ENCODE results near the gene FGR.

The FGR gene

GRCh38 chr1:27592931-27593677 lies 41.9 kb downstream of the FGR start:
- H3K4me3 ChIP-seq (ENCODE audit: low read depth, low read length) = no peak overlapping the region
- TF ChIP-seq CTCF (IDR thresholded peaks at IDR 0.05; ENCODE audit: low read depth, low read length) = no peak

DNA sequence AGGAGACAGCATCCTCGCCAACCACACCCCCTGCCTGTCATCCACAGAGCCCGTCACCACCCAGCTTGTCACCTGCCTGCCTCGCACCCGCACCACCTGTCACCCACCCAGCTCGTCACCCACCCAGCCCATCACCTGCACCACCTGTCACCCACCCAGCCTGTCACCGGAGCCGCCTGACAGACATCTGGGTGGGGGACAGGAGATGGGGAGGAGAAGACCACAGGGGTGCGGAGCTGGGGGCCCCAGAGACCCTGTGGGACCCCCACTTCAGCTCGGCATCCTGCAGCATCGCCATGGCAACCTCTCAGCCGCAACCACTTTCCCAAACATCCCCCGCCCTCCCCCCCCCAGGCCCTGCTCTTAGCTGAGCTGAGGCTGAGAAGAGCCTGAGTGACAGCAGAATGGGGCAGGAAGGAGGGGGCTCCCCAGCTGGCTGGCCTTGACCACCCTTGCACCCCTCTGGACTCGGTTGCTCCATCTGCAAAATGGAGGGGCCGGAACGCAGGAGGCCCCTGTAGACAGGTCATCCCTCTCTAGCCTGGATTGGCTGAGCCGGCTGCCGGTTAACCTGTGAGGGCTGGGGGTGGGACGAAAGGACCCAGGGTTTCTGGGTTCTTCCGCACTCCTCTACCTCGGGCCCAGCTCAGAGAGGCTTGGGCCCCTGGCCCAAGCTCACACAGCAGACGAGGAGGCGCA lies 42.6 kb downstream of the FGR start:
- no peak overlapping the region for H3K4me3 ChIP-seq (ENCODE audit: low read depth, low read length)
- no peak for TF ChIP-seq CTCF (IDR thresholded peaks at IDR 0.05; ENCODE audit: low read depth, low read length)

- H3K4me3 ChIP-seq (ENCODE audit: low read depth, low read length) = no peak overlapping the region
- TF ChIP-seq CTCF (IDR thresholded peaks at IDR 0.05; ENCODE audit: low read depth, low read length) = no peak
Measured at GRCh38 chr1:27591622-27592021, 43.4 kb downstream of the FGR start.

DNA sequence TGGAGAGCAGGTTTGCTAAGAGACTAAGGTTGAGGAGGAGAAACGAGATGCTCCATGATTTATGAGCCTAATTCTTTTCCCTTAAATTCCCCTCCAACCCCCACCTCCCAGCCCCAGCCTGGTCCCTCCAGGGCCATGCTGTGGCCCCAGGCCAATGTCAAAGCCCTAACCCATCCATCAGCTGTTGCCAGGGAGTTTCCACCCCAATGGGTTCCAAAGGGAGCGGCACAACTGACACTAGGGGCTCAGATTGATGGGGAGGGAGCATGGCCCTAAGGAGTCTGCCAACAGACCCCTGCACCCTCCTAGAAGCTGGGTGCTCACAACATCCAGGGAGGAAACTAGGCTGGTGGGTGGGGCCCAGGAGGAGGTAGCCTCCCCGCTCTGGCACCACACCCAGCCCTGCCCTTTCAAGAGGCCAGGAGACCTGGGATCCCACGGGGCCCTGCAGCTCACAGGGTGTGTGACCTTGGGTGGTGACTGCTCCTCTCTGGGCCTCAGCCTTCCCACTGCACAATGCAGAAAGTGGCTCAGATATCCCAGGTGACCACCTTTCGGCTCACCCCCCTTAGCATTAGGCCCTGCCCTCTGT lies 44.0 kb downstream of the FGR start:
- no peak for TF ChIP-seq CTCF (IDR thresholded peaks at IDR 0.05; ENCODE audit: low read depth, low read length)
- no peak overlapping the region for H3K4me3 ChIP-seq (ENCODE audit: low read depth, low read length)

- H3K4me3 ChIP-seq (ENCODE audit: low read depth, low read length) = no peak overlapping the region
- TF ChIP-seq CTCF (IDR thresholded peaks at IDR 0.05; ENCODE audit: low read depth, low read length) = no peak
Measured at GRCh38 chr1:27589841-27590426, 45.1 kb downstream of the FGR start.

DNA sequence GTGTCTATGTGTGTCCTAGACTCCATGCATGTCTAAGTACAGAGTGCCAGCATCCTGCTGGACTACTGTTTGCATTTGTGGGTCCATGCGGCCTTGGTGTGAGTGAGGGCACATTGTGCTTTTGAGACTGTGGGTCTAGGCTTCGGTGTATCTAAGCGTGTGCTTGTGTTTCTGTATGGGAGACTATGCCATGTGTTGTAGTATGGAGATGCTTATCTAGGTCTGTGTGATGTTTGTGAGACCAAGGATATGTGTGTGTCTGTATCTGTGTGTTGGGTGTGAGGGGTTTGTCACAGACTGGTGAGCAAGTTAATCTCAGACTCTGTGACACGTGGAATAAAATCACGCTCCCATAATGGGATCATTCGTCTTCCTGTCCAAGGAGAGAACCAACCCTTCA lies 45.5 kb downstream of the FGR start:
- no peak overlapping the region for H3K4me3 ChIP-seq (ENCODE audit: low read depth, low read length)
- TF ChIP-seq CTCF (IDR thresholded peaks at IDR 0.05; ENCODE audit: low read depth, low read length) = no peak

All from WI38 (cell line).